IMR-90 (cell line): ENCODE measurements around the gene DPP6. TPM values are rescaled to one million over a fixed set of nuclear protein-coding genes. Genes with fewer than 3 reads are reported as not detected.

Source experiments
- ATAC-seq: fragments of 200-7000 bp; cut with Tn5 transposase; 2 replicates; pipeline ENCODE4 v1.9.1; 2020; ENCODE audit warnings: low read depth, mild to moderate bottlenecking, moderate library complexity
- BruUV-seq: library from RNA; stranded (reverse); fragments of 400-500 nt; replicated peaks from 2 replicates; lab custom pipeline; 2021; lab: Mats Ljungman, UMichigan
- CTCF ChIA-PET: fragments of 300-600 bp; formaldehyde crosslinking; extraction: SDS; loops from one replicate; lab custom pipeline; 2021; ENCODE audit warnings: antibody characterized with exemption; lab: Yijun Ruan, JAX
- POLR2A ChIA-PET: fragments of 300-600 bp; sonication (Branson Sonifier 250); formaldehyde crosslinking; loops from one replicate; lab custom pipeline; 2022; ENCODE audit warnings: antibody characterized with exemption; ENCODE audit not compliant: unreplicated experiment; lab: Charles Lee
- DNase-seq: peaks from one replicate; pipeline ENCODE4 v3.0.0; 2013
- H2AFZ ChIP-seq: replicated peaks from 2 replicates; pipeline ENCODE3; 2013; ENCODE audit warnings: low read length, mild to moderate bottlenecking; ENCODE audit not compliant: poor library complexity
- H2AK5ac ChIP-seq: 2 replicates; pipeline ENCODE4 v1.6.1; 2013; ENCODE audit warnings: low read depth, low read length, inconsistent platforms
- H2AK9ac ChIP-seq: replicated peaks from 2 replicates; pipeline ENCODE3; 2013; ENCODE audit warnings: mild to moderate bottlenecking, low read depth, low read length, moderate library complexity; ENCODE audit not compliant: poor library complexity
- H2BK120ac ChIP-seq: 2 replicates; pipeline ENCODE4 v1.6.1; 2013; ENCODE audit warnings: low read depth, low read length, inconsistent platforms
- H2BK15ac ChIP-seq: 3 replicates; pipeline ENCODE4 v1.6.1; 2013; ENCODE audit warnings: low read depth, low read length, inconsistent platforms
- H2BK20ac ChIP-seq: 2 replicates; pipeline ENCODE4 v1.6.1; 2013; ENCODE audit warnings: low read depth, mild to moderate bottlenecking, inconsistent platforms, low read length, moderate library complexity
- H2BK5ac ChIP-seq: 2 replicates; pipeline ENCODE4 v1.6.1; 2013; ENCODE audit warnings: mild to moderate bottlenecking, low read depth, low read length, inconsistent platforms; ENCODE audit not compliant: poor library complexity, severe bottlenecking
- H3K14ac ChIP-seq: replicated peaks from 2 replicates; pipeline ENCODE4 v1.6.1; 2013; ENCODE audit warnings: low read depth, low read length, inconsistent platforms
- H3K18ac ChIP-seq: 2 replicates; pipeline ENCODE4 v1.6.1; 2013; ENCODE audit warnings: low read depth, low read length, control low read depth
- H3K23ac ChIP-seq: 2 replicates; pipeline ENCODE4 v1.6.1; 2013; ENCODE audit warnings: low read depth, low read length, inconsistent platforms
- H3K27ac ChIP-seq: 2 replicates; pipeline ENCODE4 v1.5.1; 2013; ENCODE audit warnings: mild to moderate bottlenecking, control low read depth, low read length; ENCODE audit not compliant: insufficient read depth
- H3K27me3 ChIP-seq: 2 replicates; pipeline ENCODE4 v1.6.1; 2013; ENCODE audit warnings: low read length; ENCODE audit not compliant: control insufficient read depth, insufficient read depth
- H3K36me3 ChIP-seq: 2 replicates; pipeline ENCODE4 v1.6.1; 2013; ENCODE audit warnings: low read length, mixed read lengths; ENCODE audit not compliant: control insufficient read depth, insufficient read depth
- H3K4ac ChIP-seq: 2 replicates; pipeline ENCODE4 v1.6.1; 2013; ENCODE audit warnings: low read depth, low read length, inconsistent platforms
- H3K4me1 ChIP-seq: 2 replicates; pipeline ENCODE4 v1.6.1; 2013; ENCODE audit warnings: low read length, mixed read lengths; ENCODE audit not compliant: control insufficient read depth, insufficient read depth
- H3K4me2 ChIP-seq: 2 replicates; pipeline ENCODE4 v1.6.1; 2013; ENCODE audit warnings: low read depth, mild to moderate bottlenecking, control low read depth, low read length, moderate library complexity
- H3K4me3 ChIP-seq: 2 replicates; pipeline ENCODE4 v1.5.1; 2013; ENCODE audit warnings: low read depth, mild to moderate bottlenecking, control low read depth, low read length, moderate library complexity; ENCODE audit not compliant: insufficient read depth
- H3K56ac ChIP-seq: 2 replicates; pipeline ENCODE4 v1.6.1; 2013; ENCODE audit warnings: low read length, inconsistent platforms; ENCODE audit not compliant: insufficient read depth; ENCODE audit errors: extremely low read depth
- H3K79me1 ChIP-seq, 2 experiments: 2 replicates each; pipeline ENCODE4 v1.6.1; 2013; ENCODE audit warnings: low read length in 2 of 2, inconsistent platforms in 1 of 2, low read depth in 1 of 2
- H3K9ac ChIP-seq: 2 replicates; pipeline ENCODE4 v1.6.1; 2013; ENCODE audit warnings: low read depth, low read length, control low read depth
- H3K9me1 ChIP-seq: 2 replicates; pipeline ENCODE4 v1.6.1; 2013; ENCODE audit warnings: low read length, inconsistent platforms; ENCODE audit not compliant: insufficient read depth
- H3K9me3 ChIP-seq: 2 replicates; pipeline ENCODE4 v1.6.1; 2013; ENCODE audit warnings: low read length; ENCODE audit not compliant: control insufficient read depth, insufficient read depth
- H4K20me1 ChIP-seq: 2 replicates; pipeline ENCODE4 v1.6.1; 2013; ENCODE audit warnings: low read length, inconsistent platforms; ENCODE audit not compliant: insufficient read depth
- H4K5ac ChIP-seq: 2 replicates; pipeline ENCODE4 v1.6.1; 2013; ENCODE audit warnings: mild to moderate bottlenecking, low read depth, low read length, control low read depth
- H4K8ac ChIP-seq, 2 experiments: 2 replicates each; pipeline ENCODE4 v1.6.1; 2013; ENCODE audit warnings: low read depth in 2 of 2, low read length in 2 of 2, control low read depth in 1 of 2, inconsistent platforms in 1 of 2
- H4K91ac ChIP-seq: 2 replicates; pipeline ENCODE4 v1.6.1; 2013; ENCODE audit warnings: low read depth, low read length, inconsistent platforms; ENCODE audit not compliant: insufficient read depth
- BHLHE40 ChIP-seq: fragments of 150-350 bp; IDR thresholded peaks from 2 replicates; pipeline ENCODE4 v1.6.1; 2016; ENCODE audit warnings: mild to moderate bottlenecking, low read depth, low read length
- CEBPB ChIP-seq: IDR thresholded peaks from 2 replicates; pipeline ENCODE4 v1.6.1; 2012; ENCODE audit warnings: low read depth, low read length, improper control_type of control experiment
- CHD1 ChIP-seq: IDR thresholded peaks from 2 replicates; pipeline ENCODE4 v1.6.1; 2012; ENCODE audit warnings: low read depth, low read length, improper control_type of control experiment
- CTCF ChIP-seq: conservative IDR thresholded peaks from 2 replicates; pipeline ENCODE4 v1.5.1; 2012; ENCODE audit warnings: mild to moderate bottlenecking, low read depth, low read length, improper control_type of control experiment
- ELK1 ChIP-seq: fragments of 150-350 bp; IDR thresholded peaks from 2 replicates; pipeline ENCODE4 v1.6.1; 2016; ENCODE audit warnings: low read depth, mild to moderate bottlenecking, low read length, moderate library complexity, borderline replicate concordance
- FOS ChIP-seq: fragments of 150-350 bp; IDR thresholded peaks from 2 replicates; pipeline ENCODE4 v1.6.1; 2016; ENCODE audit warnings: low read depth, low read length
- MAFK ChIP-seq: IDR thresholded peaks from 2 replicates; pipeline ENCODE4 v1.6.1; 2012; ENCODE audit warnings: low read depth, low read length, improper control_type of control experiment
- MAZ ChIP-seq: IDR thresholded peaks from 2 replicates; pipeline ENCODE4 v1.6.1; 2012; ENCODE audit warnings: low read depth, mild to moderate bottlenecking, low read length, improper control_type of control experiment, moderate library complexity, borderline replicate concordance
- MXI1 ChIP-seq: IDR thresholded peaks from 2 replicates; pipeline ENCODE4 v1.6.1; 2012; ENCODE audit warnings: low read depth, mild to moderate bottlenecking, low read length, moderate library complexity, borderline replicate concordance
- NFE2L2 ChIP-seq: fragments of 150-350 bp; IDR thresholded peaks from 2 replicates; pipeline ENCODE4 v1.6.1; 2016; ENCODE audit warnings: low read depth, mild to moderate bottlenecking, low read length
- POLR2A ChIP-seq: IDR thresholded peaks from 2 replicates; pipeline ENCODE4 v1.6.1; 2012; ENCODE audit warnings: mild to moderate bottlenecking, low read depth, low read length
- RAD21 ChIP-seq: IDR thresholded peaks from 2 replicates; pipeline ENCODE4 v1.6.1; 2012; ENCODE audit warnings: low read length, improper control_type of control experiment
- RCOR1 ChIP-seq: IDR thresholded peaks from 2 replicates; pipeline ENCODE4 v1.6.1; 2012; ENCODE audit warnings: mild to moderate bottlenecking, low read length, improper control_type of control experiment; ENCODE audit not compliant: insufficient replicate concordance
- RFX5 ChIP-seq: IDR thresholded peaks from 2 replicates; pipeline ENCODE4 v1.8.0; 2012; ENCODE audit warnings: low read depth, mild to moderate bottlenecking, low read length, moderate library complexity
- SMC3 ChIP-seq: fragments of 150-350 bp; IDR thresholded peaks from 2 replicates; pipeline ENCODE4 v1.6.1; 2016; ENCODE audit warnings: low read depth, mild to moderate bottlenecking, antibody characterized with exemption, low read length, moderate library complexity
- USF2 ChIP-seq: fragments of 150-350 bp; IDR thresholded peaks from 2 replicates; pipeline ENCODE4 v1.6.1; 2017; ENCODE audit warnings: mild to moderate bottlenecking, antibody characterized with exemption, low read length, low read depth
- WGBS, 2 experiments: methylation state at CpG; one replicate each; pipeline versions ENCODE4 v1.1.5 to v1.1.7; 2013; ENCODE audit warnings: missing lambda C conversion rate in 2 of 2; ENCODE audit not compliant: insufficient read length in 1 of 2; ENCODE audit errors: extremely low coverage in 2 of 2; 5-methylcytosine and 5-hydroxymethylcytosine counted together
- dilution Hi-C: fragments of 300-500 bp; cut with HindIII; formaldehyde crosslinking; loops from one replicate; pipeline ENCODE4 v1.14.3; 2018; ENCODE audit warnings: low sequenced_read_pairs; ENCODE audit not compliant: unreplicated experiment
- in situ Hi-C: fragments of 300-500 bp; cut with MboI; formaldehyde crosslinking; loops from 3 replicates; pipeline ENCODE4 v1.14.3; 2019; ENCODE audit warnings: low sequenced_read_pairs, inconsistent platforms, mixed read lengths
- intact Hi-C: fragments of 100-400 bp; cut with micrococcal nuclease; formaldehyde crosslinking; loops from 2 replicates; pipeline ENCODE4 v1.10.0; 2022
- polyA plus RNA-seq, 3 experiments: library from polyadenylated mRNA; depleted of rRNA; stranded (reverse); fragments of >200 nt; gene quantifications; 2 replicates each; pipeline ENCODE4 v1.2.3, GENCODE V29; 2012; ENCODE audit warnings: low replicate concordance in 1 of 3
- total RNA-seq: library from RNA; depleted of rRNA; stranded (reverse); fragments of >200 nt; gene quantifications from 2 replicates; pipeline ENCODE4 v1.2.3, GENCODE V29; 2012

Gene DPP6
- total and polyA plus RNA-seq, 2 of the 4 experiments (the other 2 are of a cell fraction) = not detected

GRCh38 chr7:154304231-154304630, 252.0 kb downstream of the DPP6 start:
- H3K4ac ChIP-seq = no peak overlapping the region
- H3K27me3 ChIP-seq = no peaks in the 10 kb centered on the region
- H3K4me3 ChIP-seq = no peak overlapping the region
- H3K56ac ChIP-seq = no peak overlapping the region
- no peak overlapping the region for H2AFZ ChIP-seq
- no peak overlapping the region for H3K27ac ChIP-seq
- H2BK5ac ChIP-seq = no peak overlapping the region
- no peak for ATAC-seq
- POLR2A ChIA-PET = no interaction called here
- no peak overlapping the region for H2BK120ac ChIP-seq
- no peak overlapping the region for H3K9ac ChIP-seq
- no peaks in the 10 kb centered on the region for H3K9me1 ChIP-seq
- CTCF ChIA-PET = no interaction called here
- intact Hi-C loops = no loop called here
- H4K20me1 ChIP-seq = no peaks in the 10 kb centered on the region
- H3K36me3 ChIP-seq = no peaks in the 10 kb centered on the region
- no peak overlapping the region for H2BK15ac ChIP-seq
- no peaks in the 10 kb centered on the region for H3K79me1 ChIP-seq
- no TSS peak for BruUV-seq
- TF ChIP-seq CTCF (no peak), NFE2L2 (no peak), BHLHE40 (no peak), RFX5 (no peak), CHD1 (no peak), USF2 (no peak), RCOR1 (no peak), ELK1 (no peak), CEBPB (no peak), SMC3 (no peak), RAD21 (no peak), MAFK (no peak), POLR2A (no peak), MXI1 (no peak), MAZ (no peak), FOS (no peak)
- DNase-seq = no peak
- dilution Hi-C loops = no loop called here
- H3K4me1 ChIP-seq = no peaks in the 10 kb centered on the region
- H3K23ac ChIP-seq = no peak overlapping the region
- H4K91ac ChIP-seq = no peak overlapping the region
- no peak overlapping the region for H2BK20ac ChIP-seq
- no peak overlapping the region for H3K14ac ChIP-seq
- in situ Hi-C loops = no loop called here
- H3K4me2 ChIP-seq = no peak overlapping the region
- H4K5ac ChIP-seq = no peak overlapping the region
- H2AK5ac ChIP-seq = no peak overlapping the region
- H4K8ac ChIP-seq = no peak overlapping the region
- WGBS, 2 experiments = 67% methylated on average over 1 of the region's 4 CpGs; no CpG with 5 or more reads in 1 of the 2 experiments
- H2AK9ac ChIP-seq = no peak overlapping the region
- no peak overlapping the region for H3K18ac ChIP-seq
- peaks cover 34% of the 10 kb centered on the region for H3K9me3 ChIP-seq
